SU-DHL-6 (cell line): ENCODE results near the gene POLR2E.

Experiments
- H2AFZ ChIP-seq: fragments of 200-600 bp; sonication (generic); 2 replicates; pipeline ENCODE4 v1.6.1; 2014; ENCODE audit warnings: low read depth, mild to moderate bottlenecking, moderate library complexity, mixed read lengths, antibody characterized with exemption, low read length; ENCODE audit not compliant: severe bottlenecking
- H3F3A ChIP-seq: fragments of 200-600 bp; shearing (Covaris generic); 2 replicates; pipeline ENCODE4 v1.6.0; 2016; ENCODE audit warnings: antibody characterized with exemption, mild to moderate bottlenecking; ENCODE audit not compliant: insufficient read depth
- H3K27ac ChIP-seq: fragments of 200-600 bp; sonication (generic); 2 replicates; pipeline ENCODE4 v1.5.1; 2016; ENCODE audit warnings: low read depth, mild to moderate bottlenecking, low read length, moderate library complexity, mixed read lengths
- H3K27me3 ChIP-seq: fragments of 200-600 bp; sonication (generic), shearing (Covaris generic); 2 replicates; pipeline ENCODE4 v1.6.0; 2014; ENCODE audit warnings: mild to moderate bottlenecking, low read length
- H3K36me3 ChIP-seq: fragments of 200-600 bp; sonication (generic); 2 replicates; pipeline ENCODE4 v1.6.1; 2014; ENCODE audit warnings: mild to moderate bottlenecking, low read length, mixed read lengths
- H3K4me2 ChIP-seq: fragments of 300-600, 200-600 bp; shearing (Covaris generic), sonication (generic); 2 replicates; pipeline ENCODE4 v1.6.0; 2014; ENCODE audit warnings: low read length, low read depth, mild to moderate bottlenecking; ENCODE audit not compliant: poor library complexity, severe bottlenecking
- H3K4me3 ChIP-seq: fragments of 200-600 bp; sonication (generic); 2 replicates; pipeline ENCODE4 v1.5.1; 2014; ENCODE audit warnings: antibody characterized with exemption, low read length, mild to moderate bottlenecking, mixed read lengths; ENCODE audit not compliant: insufficient read depth, poor library complexity, severe bottlenecking
- H3K79me2 ChIP-seq: fragments of 200-600 bp; sonication (generic); 2 replicates; pipeline ENCODE4 v1.6.1; 2014; ENCODE audit warnings: mild to moderate bottlenecking, low read length, moderate library complexity; ENCODE audit not compliant: insufficient read depth
- H3K9ac ChIP-seq: fragments of 200-600 bp; sonication (generic); 2 replicates; pipeline ENCODE4 v1.7.0; 2014; ENCODE audit warnings: mild to moderate bottlenecking, low read length
- H3K9me2 ChIP-seq: fragments of 200-600 bp; sonication (generic); replicated peaks from 2 replicates; pipeline ENCODE4 v1.6.1; 2014; ENCODE audit warnings: low read length; ENCODE audit not compliant: insufficient read depth
- H3K9me3 ChIP-seq: fragments of 200-600 bp; sonication (generic); 2 replicates; pipeline ENCODE4 v1.6.1; 2014; ENCODE audit warnings: low read length, mixed read lengths; ENCODE audit not compliant: insufficient read depth
- H4K20me1 ChIP-seq: fragments of 200-600 bp; sonication (generic); 2 replicates; pipeline ENCODE4 v1.6.1; 2014; ENCODE audit warnings: low read depth, mild to moderate bottlenecking, antibody characterized with exemption, low read length, moderate library complexity, mixed read lengths
- EZH2phosphoT487 ChIP-seq: fragments of 200-600 bp; sonication (generic), shearing (Covaris generic); conservative IDR thresholded peaks from 2 replicates; pipeline ENCODE4 v1.6.1; 2018; ENCODE audit warnings: mild to moderate bottlenecking, antibody characterized with exemption, low read length, moderate library complexity, mixed read lengths
- TF ChIP-seq, protein P1 (sequence below): fragments of 200-600 bp; sonication (generic); IDR thresholded peaks from one replicate; pipeline ENCODE4 v1.5.1; 2017; ENCODE audit warnings: antibody characterized with exemption, mild to moderate bottlenecking, low read length, moderate library complexity; ENCODE audit not compliant: insufficient read depth, poor library complexity, severe bottlenecking

POLR2E gene

DNA sequence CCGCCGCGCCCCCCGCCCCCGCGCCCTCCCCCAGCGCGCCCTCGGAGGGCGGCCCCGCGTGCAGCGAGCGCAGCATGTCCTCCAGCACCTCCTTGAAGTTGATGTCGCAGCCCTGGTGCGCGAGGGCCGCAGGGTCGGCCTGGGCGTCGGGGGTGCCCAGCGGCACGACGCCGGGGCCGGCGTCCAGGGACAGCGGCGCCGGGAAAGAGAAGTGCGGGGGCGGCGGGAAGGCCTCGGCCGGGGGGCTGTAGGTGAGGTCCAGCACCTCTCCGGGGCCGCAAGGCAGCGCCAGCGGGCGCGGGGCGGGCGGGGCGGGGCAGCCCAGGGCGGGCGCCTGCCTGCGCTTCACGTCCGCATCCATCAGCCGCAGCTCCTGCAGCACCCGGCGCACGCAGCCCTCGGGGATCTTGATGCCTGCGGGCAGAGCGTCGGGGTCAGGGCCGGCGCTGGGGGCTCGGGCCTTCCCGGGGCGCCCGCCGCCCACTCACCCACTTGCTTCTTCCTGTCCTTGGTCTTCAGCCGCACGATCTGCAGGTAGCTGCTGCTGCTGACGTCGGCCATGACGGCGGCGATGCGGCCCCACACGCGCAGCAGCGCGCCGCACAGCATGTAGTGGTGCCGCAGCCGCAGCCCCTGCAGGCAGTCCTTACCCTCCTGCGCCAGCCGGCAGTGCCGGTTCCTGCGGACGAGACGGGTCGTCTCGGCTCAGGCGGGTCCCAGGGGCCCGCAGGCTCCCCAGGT is 13.3 kb upstream of the POLR2E start:
- no peak overlapping the region for H3K4me2 ChIP-seq
- H3K9me2 ChIP-seq: no peaks in the 10 kb centered on the region
- no peaks in the 10 kb centered on the region for H3K36me3 ChIP-seq
- no peak overlapping the region for H3K27ac ChIP-seq
- H3K4me3 ChIP-seq: no peak overlapping the region
- no peaks in the 10 kb centered on the region for H4K20me1 ChIP-seq
- no peak overlapping the region for H2AFZ ChIP-seq
- TF ChIP-seq EZH2phosphoT487: no peak
- TF ChIP-seq, protein P1, sequence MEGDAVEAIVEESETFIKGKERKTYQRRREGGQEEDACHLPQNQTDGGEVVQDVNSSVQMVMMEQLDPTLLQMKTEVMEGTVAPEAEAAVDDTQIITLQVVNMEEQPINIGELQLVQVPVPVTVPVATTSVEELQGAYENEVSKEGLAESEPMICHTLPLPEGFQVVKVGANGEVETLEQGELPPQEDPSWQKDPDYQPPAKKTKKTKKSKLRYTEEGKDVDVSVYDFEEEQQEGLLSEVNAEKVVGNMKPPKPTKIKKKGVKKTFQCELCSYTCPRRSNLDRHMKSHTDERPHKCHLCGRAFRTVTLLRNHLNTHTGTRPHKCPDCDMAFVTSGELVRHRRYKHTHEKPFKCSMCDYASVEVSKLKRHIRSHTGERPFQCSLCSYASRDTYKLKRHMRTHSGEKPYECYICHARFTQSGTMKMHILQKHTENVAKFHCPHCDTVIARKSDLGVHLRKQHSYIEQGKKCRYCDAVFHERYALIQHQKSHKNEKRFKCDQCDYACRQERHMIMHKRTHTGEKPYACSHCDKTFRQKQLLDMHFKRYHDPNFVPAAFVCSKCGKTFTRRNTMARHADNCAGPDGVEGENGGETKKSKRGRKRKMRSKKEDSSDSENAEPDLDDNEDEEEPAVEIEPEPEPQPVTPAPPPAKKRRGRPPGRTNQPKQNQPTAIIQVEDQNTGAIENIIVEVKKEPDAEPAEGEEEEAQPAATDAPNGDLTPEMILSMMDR: no peak
- H3K9me3 ChIP-seq: no peaks in the 10 kb centered on the region
- no peaks in the 10 kb centered on the region for H3K27me3 ChIP-seq
- no peak overlapping the region for H3K9ac ChIP-seq
- H3K79me2 ChIP-seq: no peaks in the 10 kb centered on the region
- no peaks in the 10 kb centered on the region; the same call in 1 of the 2 replicates for H3F3A ChIP-seq

DNA sequence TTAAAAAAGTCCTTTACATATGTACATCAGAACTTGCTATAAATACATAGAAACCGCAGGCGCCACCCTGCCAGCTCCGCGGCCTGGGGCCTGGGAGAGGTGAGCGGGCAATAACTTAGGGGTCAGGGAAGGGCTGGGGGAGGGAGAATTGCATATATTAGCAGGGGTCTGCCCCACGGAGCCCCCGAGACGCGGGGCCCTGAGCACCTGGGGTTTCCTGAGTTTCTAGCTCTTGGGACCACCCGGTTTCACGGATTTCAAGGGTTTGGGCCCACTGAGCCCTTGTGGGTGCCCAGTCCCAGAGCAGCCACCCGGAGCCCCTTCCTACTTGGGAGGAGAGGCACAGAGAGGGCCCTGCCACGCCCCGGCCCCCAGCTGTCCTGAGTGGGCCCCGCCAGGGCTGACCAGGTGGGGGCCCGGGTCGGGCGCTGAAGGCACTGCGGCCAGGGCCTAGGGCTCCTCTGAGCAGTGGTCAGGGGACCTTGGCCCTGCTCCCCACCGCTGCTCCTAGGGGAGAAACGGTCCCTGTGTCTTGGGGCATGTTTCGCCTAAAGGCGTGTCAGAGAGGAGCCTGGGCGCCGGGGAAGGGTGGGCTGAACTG is 12.6 kb upstream of the POLR2E start:
- H3K27ac ChIP-seq: 0 out of 2 replicates have a peak overlapping the region, but pooled peaks have one; percentile 11
- H3K79me2 ChIP-seq: no peaks in the 10 kb centered on the region
- TF ChIP-seq, protein P1: no peak
- TF ChIP-seq EZH2phosphoT487: no peak
- H2AFZ ChIP-seq: no peak overlapping the region
- H3K36me3 ChIP-seq: no peaks in the 10 kb centered on the region
- no peak overlapping the region for H3K4me2 ChIP-seq
- no peaks in the 10 kb centered on the region for H4K20me1 ChIP-seq
- H3K9me2 ChIP-seq: no peaks in the 10 kb centered on the region
- no peak overlapping the region for H3K9ac ChIP-seq
- H3K27me3 ChIP-seq: no peaks in the 10 kb centered on the region
- H3K9me3 ChIP-seq: no peaks in the 10 kb centered on the region
- H3K4me3 ChIP-seq: no peak overlapping the region
- H3F3A ChIP-seq: no peaks in the 10 kb centered on the region; the same call in 1 of the 2 replicates

DNA sequence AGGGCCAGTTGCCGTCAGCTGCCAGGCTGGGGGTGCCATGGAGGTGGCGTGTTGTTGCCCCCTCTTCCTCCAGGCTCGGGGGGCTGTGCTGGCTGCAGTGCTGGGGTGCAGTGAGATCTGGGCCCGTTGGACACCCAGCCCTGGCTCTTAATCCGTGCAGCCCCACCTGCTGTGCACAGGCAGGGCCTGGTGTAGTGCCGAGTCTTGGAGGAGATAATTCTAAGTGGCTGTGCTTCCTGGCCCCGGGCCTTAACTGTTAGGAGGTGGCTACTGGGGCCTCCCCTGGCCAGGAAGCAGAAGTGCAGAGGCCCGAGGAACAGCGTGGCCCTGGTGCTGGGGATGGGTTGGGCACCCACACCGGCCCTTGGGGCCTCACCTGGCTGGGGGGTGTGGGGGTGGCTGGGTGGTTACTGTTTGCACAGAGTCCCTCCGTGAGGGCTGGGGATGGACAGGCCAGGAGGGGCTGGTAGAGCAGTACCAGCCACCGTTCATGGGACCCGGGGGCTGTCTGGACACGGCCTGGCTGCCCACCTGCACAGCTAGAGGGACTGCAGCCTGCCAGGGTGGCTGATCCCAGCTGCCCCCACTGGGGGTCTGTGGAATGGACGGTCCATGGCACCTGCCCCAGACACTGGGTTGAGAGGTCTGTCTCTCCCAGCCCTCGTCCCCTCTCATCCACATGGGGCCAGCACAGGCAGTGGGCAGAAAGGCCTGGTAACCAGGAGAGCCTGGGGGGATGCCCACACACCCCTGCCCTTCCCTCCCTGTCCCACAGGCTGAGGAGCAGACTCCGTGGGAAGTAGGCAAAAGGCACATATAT is 11.9 kb upstream of the POLR2E start:
- no peak overlapping the region for H2AFZ ChIP-seq
- H3K79me2 ChIP-seq: no peaks in the 10 kb centered on the region
- H3K9ac ChIP-seq: no peak overlapping the region
- TF ChIP-seq EZH2phosphoT487: no peak
- TF ChIP-seq, protein P1: no peak
- no peaks in the 10 kb centered on the region for H3K9me3 ChIP-seq
- no peaks in the 10 kb centered on the region for H4K20me1 ChIP-seq
- H3K4me2 ChIP-seq: no peak overlapping the region
- peaks cover 3% of the 10 kb centered on the region; the same call in 1 of the 2 replicates for H3F3A ChIP-seq
- no peaks in the 10 kb centered on the region for H3K9me2 ChIP-seq
- H3K4me3 ChIP-seq: no peak overlapping the region
- H3K27me3 ChIP-seq: no peaks in the 10 kb centered on the region
- no peaks in the 10 kb centered on the region for H3K36me3 ChIP-seq
- H3K27ac ChIP-seq: 0 out of 2 replicates have a peak overlapping the region, but pooled peaks have one; percentile 11
